Measurements from ENCODE around the gene AP1M2. TPM values are rescaled to one million over a fixed set of nuclear protein-coding genes. Genes with fewer than 3 reads are reported as not detected.

The AP1M2 gene
- total RNA-seq, 1 experiment from 2014 or later: 77.9 TPM

- Mint-ChIP-seq H3K4me1 (ENCODE audit: low read depth, unreplicated experiment) (peaks cover 16% of the 10 kb centered on the region), H3K36me3 (ENCODE audit: insufficient read depth, unreplicated experiment) (peaks cover 42% of the 10 kb centered on the region), H3K9me3 (ENCODE audit: low read depth, unreplicated experiment) (no peaks in the 10 kb centered on the region), H3K27ac (ENCODE audit: unreplicated experiment) (no peak overlapping the region), H3K27me3 (ENCODE audit: unreplicated experiment) (no peaks in the 10 kb centered on the region), H3K4me3 (ENCODE audit: low read depth, unreplicated experiment) (no peak overlapping the region)
- no peak for TF ChIP-seq CTCF (IDR thresholded peaks at IDR 0.05; ENCODE audit: unreplicated experiment)
- BruUV-seq (replicated peaks): no TSS peak
- CTCF ChIA-PET: no interaction called here
- intact Hi-C loops (cut with micrococcal nuclease; ENCODE audit: unreplicated experiment): no loop called here
- no peak for DNase-seq
These were observed 24.5 kb downstream of the AP1M2 start for GRCh38 chr19:10562609-10563008.

DNA sequence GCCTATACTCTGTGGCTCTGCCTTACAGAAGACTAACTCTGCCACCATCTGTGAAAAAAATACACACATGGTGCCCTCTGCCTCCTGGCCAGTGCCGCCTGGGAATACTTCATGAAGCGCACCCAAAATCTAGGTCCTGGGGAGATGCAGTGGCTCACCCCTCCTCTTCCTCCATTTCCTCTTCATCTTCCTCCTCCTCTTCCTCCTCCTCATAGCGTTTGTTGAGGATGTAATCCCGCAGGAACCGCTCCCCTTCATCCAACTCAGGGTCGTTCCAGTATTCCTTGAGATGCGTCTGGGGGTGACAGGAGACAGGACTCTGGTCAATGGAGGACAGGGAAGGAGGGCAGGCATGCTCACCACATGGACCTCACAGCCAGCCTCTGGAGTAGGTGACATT lies 27.0 kb downstream of the AP1M2 start:
- CTCF ChIA-PET: no interaction called here
- no peak for DNase-seq
- no peaks in the 10 kb centered on the region for H3K9me3 Mint-ChIP-seq (ENCODE audit: low read depth, unreplicated experiment)

GRCh38 chr19:10557603-10558197 lies 29.4 kb downstream of the AP1M2 start:
- Mint-ChIP-seq H3K36me3 (ENCODE audit: insufficient read depth, unreplicated experiment) (peaks cover 31% of the 10 kb centered on the region), H3K27ac (ENCODE audit: unreplicated experiment) (no peak overlapping the region)
- BruUV-seq (replicated peaks): no TSS peak

More for the DNA sequence above, 27.0 kb downstream of the AP1M2 start:
- TF ChIP-seq CTCF (IDR thresholded peaks at IDR 0.05; ENCODE audit: unreplicated experiment): no peak
- Mint-ChIP-seq H3K4me1 (ENCODE audit: low read depth, unreplicated experiment) (peaks cover 6% of the 10 kb centered on the region), H3K4me3 (ENCODE audit: low read depth, unreplicated experiment) (no peak overlapping the region), H3K27ac (ENCODE audit: unreplicated experiment) (no peak overlapping the region), H3K36me3 (ENCODE audit: insufficient read depth, unreplicated experiment) (peaks cover 26% of the 10 kb centered on the region), H3K27me3 (ENCODE audit: unreplicated experiment) (no peaks in the 10 kb centered on the region)
- intact Hi-C loops (cut with micrococcal nuclease; ENCODE audit: unreplicated experiment): no loop called here
- no TSS peak for BruUV-seq (replicated peaks)

DNA sequence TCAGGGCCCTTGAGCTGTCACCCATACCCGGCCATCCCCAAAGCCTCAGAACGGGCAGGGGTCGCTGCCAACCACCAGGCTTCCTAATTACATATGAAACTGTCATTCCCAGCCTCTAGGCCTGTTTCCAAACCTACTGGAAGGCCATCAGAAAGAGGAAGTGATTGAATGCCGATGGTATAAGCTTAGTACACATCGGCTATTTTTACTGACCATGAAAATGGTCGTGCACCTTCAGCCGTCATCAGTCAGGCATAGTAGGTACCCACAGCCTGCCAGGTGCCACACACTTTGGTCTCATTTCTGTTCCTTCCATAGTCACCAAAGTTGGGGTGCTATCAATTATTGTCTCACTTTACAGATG lies 31.5 kb downstream of the AP1M2 start:
- no peak for TF ChIP-seq CTCF (IDR thresholded peaks at IDR 0.05; ENCODE audit: unreplicated experiment)
- Mint-ChIP-seq H3K4me3 (ENCODE audit: low read depth, unreplicated experiment) (no peak overlapping the region), H3K36me3 (ENCODE audit: insufficient read depth, unreplicated experiment) (peaks cover 31% of the 10 kb centered on the region), H3K27me3 (ENCODE audit: unreplicated experiment) (no peaks in the 10 kb centered on the region), H3K9me3 (ENCODE audit: low read depth, unreplicated experiment) (no peaks in the 10 kb centered on the region), H3K4me1 (ENCODE audit: low read depth, unreplicated experiment) (no peaks in the 10 kb centered on the region), H3K27ac (ENCODE audit: unreplicated experiment) (no peak overlapping the region)
- intact Hi-C loops (cut with micrococcal nuclease; ENCODE audit: unreplicated experiment): no loop called here
- CTCF ChIA-PET: interaction anchor here (0.5 kb wide), 1 partner anchor 235 kb away, joined by 4 read pairs; no protein-coding TSS in a partner anchor
- no peak for DNase-seq
- no TSS peak for BruUV-seq (replicated peaks)

More at GRCh38 chr19:10557603-10558197, 29.4 kb downstream of the AP1M2 start:
- Mint-ChIP-seq H3K4me3 (ENCODE audit: low read depth, unreplicated experiment) (no peak overlapping the region), H3K4me1 (ENCODE audit: low read depth, unreplicated experiment) (no peaks in the 10 kb centered on the region), H3K9me3 (ENCODE audit: low read depth, unreplicated experiment) (no peaks in the 10 kb centered on the region), H3K27me3 (ENCODE audit: unreplicated experiment) (no peaks in the 10 kb centered on the region)
- CTCF ChIA-PET: no interaction called here
- TF ChIP-seq CTCF (IDR thresholded peaks at IDR 0.05; ENCODE audit: unreplicated experiment): no peak
- DNase-seq: no peak
- intact Hi-C loops (cut with micrococcal nuclease; ENCODE audit: unreplicated experiment): no loop called here

Measured in Calu3 (cell line).